ENCODE results near the gene DDX11. TPM values are rescaled to one million over a fixed set of nuclear protein-coding genes. Genes with fewer than 3 reads are reported as not detected.

Gene DDX11
- polyA plus RNA-seq, 3 donors, result 0.61 to 41.2 (median 1.7) TPM

DNA sequence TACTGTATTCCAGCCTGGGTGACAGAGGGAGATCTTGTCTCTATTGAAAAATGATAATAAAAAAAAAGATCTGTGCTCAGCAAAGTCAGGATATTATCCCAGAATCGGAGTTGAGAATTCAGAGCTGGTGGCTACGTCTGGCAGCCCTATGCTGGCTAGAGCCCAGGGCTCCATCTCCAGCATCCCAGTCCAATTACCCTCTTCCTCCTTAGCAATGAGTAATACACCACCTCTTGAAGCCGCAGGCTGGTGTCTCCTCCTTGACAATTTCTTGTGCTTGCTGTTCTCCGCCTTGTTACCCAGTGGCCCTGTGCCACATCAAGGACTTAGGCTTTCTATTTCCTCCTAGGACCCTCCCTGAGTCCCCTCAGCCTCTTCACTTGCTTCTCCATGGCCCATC lies 38.4 kb upstream of the DDX11 start:
- no peaks in the 10 kb centered on the region for H3K79me2 ChIP-seq (ENCODE audit: insufficient read depth, low read length)
- Mint-ChIP-seq H3K36me3 (no peaks in the 10 kb centered on the region), H3K4me1 (peaks cover 8% of the 10 kb centered on the region), H3K9me3 (no peaks in the 10 kb centered on the region), H3K27ac (no peak overlapping the region), H3K27me3 (ENCODE audit: low read depth in 3 of 3) (peaks cover 0 to 2% (median 1%) of the 10 kb centered on the region in 3 donors), H3K4me3 (no peak overlapping the region)
- 92% methylated on average over 4 of the region's 4 CpGs for WGBS (ENCODE audit: insufficient coverage)
- H3K4me2 ChIP-seq (replicated peaks; ENCODE audit: extremely low read depth, low read length, poor library complexity, severe bottlenecking), result no peak overlapping the region
- TF ChIP-seq, protein P1, sequence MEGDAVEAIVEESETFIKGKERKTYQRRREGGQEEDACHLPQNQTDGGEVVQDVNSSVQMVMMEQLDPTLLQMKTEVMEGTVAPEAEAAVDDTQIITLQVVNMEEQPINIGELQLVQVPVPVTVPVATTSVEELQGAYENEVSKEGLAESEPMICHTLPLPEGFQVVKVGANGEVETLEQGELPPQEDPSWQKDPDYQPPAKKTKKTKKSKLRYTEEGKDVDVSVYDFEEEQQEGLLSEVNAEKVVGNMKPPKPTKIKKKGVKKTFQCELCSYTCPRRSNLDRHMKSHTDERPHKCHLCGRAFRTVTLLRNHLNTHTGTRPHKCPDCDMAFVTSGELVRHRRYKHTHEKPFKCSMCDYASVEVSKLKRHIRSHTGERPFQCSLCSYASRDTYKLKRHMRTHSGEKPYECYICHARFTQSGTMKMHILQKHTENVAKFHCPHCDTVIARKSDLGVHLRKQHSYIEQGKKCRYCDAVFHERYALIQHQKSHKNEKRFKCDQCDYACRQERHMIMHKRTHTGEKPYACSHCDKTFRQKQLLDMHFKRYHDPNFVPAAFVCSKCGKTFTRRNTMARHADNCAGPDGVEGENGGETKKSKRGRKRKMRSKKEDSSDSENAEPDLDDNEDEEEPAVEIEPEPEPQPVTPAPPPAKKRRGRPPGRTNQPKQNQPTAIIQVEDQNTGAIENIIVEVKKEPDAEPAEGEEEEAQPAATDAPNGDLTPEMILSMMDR (IDR thresholded peaks at IDR 0.05), result no peak
- no peak overlapping the region for H3K9ac ChIP-seq (ENCODE audit: insufficient read depth, low read length, poor library complexity, severe bottlenecking)
- no peak for DNase-seq
- no peaks in the 10 kb centered on the region for H3K4me1 ChIP-seq (ENCODE audit: control insufficient read depth in 1 of 2, insufficient read depth in 2 of 2, low read length in 2 of 2)
- intact Hi-C loops (cut with micrococcal nuclease), result no loop called here
- no peak overlapping the region for H3K27ac ChIP-seq (ENCODE audit: low read depth in 1 of 2, low read length in 2 of 2)
- H3K4me3 ChIP-seq (replicated peaks in 1 of 3; ENCODE audit: low read depth in 2 of 3, low read length in 3 of 3), result no peak overlapping the region
- no peaks in the 10 kb centered on the region for H3K27me3 ChIP-seq (ENCODE audit: control insufficient read depth in 2 of 2, insufficient read depth in 2 of 2, low read length in 2 of 2)
- H3K36me3 ChIP-seq (replicated peaks in 1 of 2; ENCODE audit: control insufficient read depth in 1 of 2, insufficient read depth in 2 of 2, low read length in 2 of 2), result no peaks in the 10 kb centered on the region
- no peak overlapping the region for H2AFZ ChIP-seq (ENCODE audit: insufficient read depth, low read depth, low read length, poor library complexity, severe bottlenecking)
- no peaks in the 10 kb centered on the region for H4K20me1 ChIP-seq (ENCODE audit: insufficient read depth, low read length)
- H3K9me3 ChIP-seq (replicated peaks in 1 of 2; ENCODE audit: control insufficient read depth in 1 of 2, insufficient read depth in 1 of 2, low read length in 2 of 2), result no peaks in the 10 kb centered on the region

DNA sequence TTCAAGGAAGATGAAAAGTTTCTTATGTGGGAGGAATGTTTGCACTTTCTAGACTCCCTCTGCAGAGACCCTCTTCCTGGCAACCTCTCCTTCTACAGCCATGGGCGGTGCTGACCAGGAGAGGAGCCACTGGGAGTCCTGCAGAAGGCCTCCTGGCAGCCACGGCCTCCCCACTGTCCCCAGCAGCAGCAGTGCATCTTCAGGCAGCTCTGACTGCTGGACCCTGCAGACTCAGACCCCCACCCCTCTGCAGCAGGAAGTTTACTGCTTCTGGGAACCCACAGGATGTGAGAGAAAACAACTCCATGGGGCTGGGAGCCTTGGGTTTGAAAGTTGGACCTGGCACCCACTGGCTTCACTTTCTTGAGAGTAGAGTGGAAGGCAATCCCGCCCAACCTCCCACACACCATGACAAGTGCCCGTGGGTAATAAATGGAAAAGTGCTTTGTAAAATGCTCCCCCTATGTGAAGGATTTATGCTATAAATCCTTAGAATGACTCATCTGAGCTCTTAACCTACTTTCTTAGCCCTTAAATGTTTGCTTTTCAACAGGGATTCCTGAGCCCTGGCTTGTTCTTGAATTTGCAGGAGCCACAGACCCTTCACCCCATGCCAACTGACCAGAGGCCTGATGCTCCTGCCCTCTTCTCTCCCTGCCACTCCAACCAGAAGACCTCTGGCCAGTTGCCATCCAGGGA lies 37.5 kb upstream of the DDX11 start:
- no peak overlapping the region for H3K4me3 Mint-ChIP-seq
- no peak overlapping the region for H2AFZ ChIP-seq (ENCODE audit: insufficient read depth, low read depth, low read length, poor library complexity, severe bottlenecking)

More for the DNA sequence above, 37.5 kb upstream of the DDX11 start:
- WGBS (ENCODE audit: insufficient coverage), result 86% methylated on average over 2 of the region's 4 CpGs
- no peak overlapping the region for H3K27ac ChIP-seq (ENCODE audit: low read depth in 1 of 2, low read length in 2 of 2)
- no peaks in the 10 kb centered on the region for H3K9me3 Mint-ChIP-seq
- TF ChIP-seq, protein P1 (IDR thresholded peaks at IDR 0.05), result no peak
- intact Hi-C loops (cut with micrococcal nuclease), result no loop called here
- H3K79me2 ChIP-seq (ENCODE audit: insufficient read depth, low read length), result no peaks in the 10 kb centered on the region
- no peaks in the 10 kb centered on the region for H3K9me3 ChIP-seq (replicated peaks in 1 of 2; ENCODE audit: control insufficient read depth in 1 of 2, insufficient read depth in 1 of 2, low read length in 2 of 2)
- H3K36me3 ChIP-seq (replicated peaks in 1 of 2; ENCODE audit: control insufficient read depth in 1 of 2, insufficient read depth in 2 of 2, low read length in 2 of 2), result no peaks in the 10 kb centered on the region
- H3K27me3 Mint-ChIP-seq (ENCODE audit: low read depth in 3 of 3), result peaks cover 0 to 2% (median 1%) of the 10 kb centered on the region in 3 donors
- H3K9ac ChIP-seq (ENCODE audit: insufficient read depth, low read length, poor library complexity, severe bottlenecking), result no peak overlapping the region
- H3K4me1 ChIP-seq (ENCODE audit: control insufficient read depth in 1 of 2, insufficient read depth in 2 of 2, low read length in 2 of 2), result no peaks in the 10 kb centered on the region
- no peaks in the 10 kb centered on the region for H4K20me1 ChIP-seq (ENCODE audit: insufficient read depth, low read length)
- no peak overlapping the region for H3K27ac Mint-ChIP-seq
- no peak overlapping the region for H3K4me2 ChIP-seq (replicated peaks; ENCODE audit: extremely low read depth, low read length, poor library complexity, severe bottlenecking)
- DNase-seq, result no peak
- H3K4me3 ChIP-seq (replicated peaks in 1 of 3; ENCODE audit: low read depth in 2 of 3, low read length in 3 of 3), result no peak overlapping the region
- H3K36me3 Mint-ChIP-seq, result no peaks in the 10 kb centered on the region
- H3K27me3 ChIP-seq (ENCODE audit: control insufficient read depth in 2 of 2, insufficient read depth in 2 of 2, low read length in 2 of 2), result no peaks in the 10 kb centered on the region
- H3K4me1 Mint-ChIP-seq, result peaks cover 8% of the 10 kb centered on the region

Data from CD14-positive monocyte (primary cell).